D721Med (cell line): ENCODE measurements around the gene ZNF460.

Source experiments
- DNase-seq: peaks from one replicate; pipeline ENCODE4 v3.0.0; 2011; ENCODE audit warnings: low spot score; ENCODE audit not compliant: insufficient read length
- FAIRE-seq: peaks from 2 replicates; lab custom pipeline; 2011; peaks lifted over from hg19 to GRCh38; lab: Jason Lieb, UNC
- TF ChIP-seq, protein P1 (sequence below): IDR thresholded peaks from 2 replicates; pipeline ENCODE4 v1.5.1; 2012; ENCODE audit warnings: mild to moderate bottlenecking, control low read depth; ENCODE audit not compliant: insufficient read depth; ENCODE audit errors: missing control alignments

Gene ZNF460

DNA sequence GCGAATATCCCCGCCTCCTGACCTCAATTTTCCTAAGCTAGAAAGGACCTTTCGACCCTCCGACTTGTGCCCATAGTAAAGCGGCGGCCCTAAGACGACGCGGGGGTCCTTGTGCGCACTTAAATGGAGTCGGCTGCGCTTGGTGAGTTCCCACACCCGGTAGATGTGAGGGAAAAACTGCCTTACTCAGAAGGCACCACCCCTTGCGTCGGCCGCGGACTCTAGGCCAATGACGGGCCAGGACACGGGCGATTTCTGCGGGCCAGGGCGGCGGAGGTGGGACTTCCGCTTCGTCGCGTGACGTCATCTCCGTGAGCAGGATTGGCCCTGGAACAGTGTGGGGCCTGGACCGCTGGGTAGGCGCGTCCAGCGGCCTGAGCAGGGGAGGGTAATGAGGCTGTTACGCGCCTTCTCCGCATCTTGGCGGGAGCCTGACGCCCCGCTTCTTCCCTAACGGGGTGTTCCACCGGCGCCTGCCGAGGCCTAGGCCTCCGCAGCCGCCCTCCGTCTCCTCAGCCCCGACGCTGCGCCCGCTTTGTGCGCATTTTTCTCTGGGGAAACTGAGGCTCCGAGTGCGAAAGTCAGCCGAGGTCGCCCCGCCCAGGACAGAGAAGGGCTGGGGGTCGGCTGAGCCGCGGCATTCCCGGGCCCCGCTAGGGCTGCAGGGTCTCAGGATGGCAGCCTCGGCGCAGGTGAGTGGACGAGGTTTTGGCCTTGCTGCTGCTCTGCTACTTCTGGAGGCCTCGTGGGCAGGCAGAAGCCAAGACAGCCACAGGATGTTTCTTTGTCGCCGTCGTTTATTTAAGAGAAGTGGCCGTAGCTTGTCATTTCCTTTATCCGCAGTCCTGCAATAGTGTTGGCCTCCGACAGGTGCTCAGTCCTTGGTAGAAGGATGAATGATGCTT is 40.1 kb downstream of the ZNF460 start, which contains the start of gene ZNF543:
ZNF543 (plus strand) TSS at position 293 of the 905 bp plus-strand sequence; CDS start at position 675, 382 bp downstream.
- TF ChIP-seq, protein P1, sequence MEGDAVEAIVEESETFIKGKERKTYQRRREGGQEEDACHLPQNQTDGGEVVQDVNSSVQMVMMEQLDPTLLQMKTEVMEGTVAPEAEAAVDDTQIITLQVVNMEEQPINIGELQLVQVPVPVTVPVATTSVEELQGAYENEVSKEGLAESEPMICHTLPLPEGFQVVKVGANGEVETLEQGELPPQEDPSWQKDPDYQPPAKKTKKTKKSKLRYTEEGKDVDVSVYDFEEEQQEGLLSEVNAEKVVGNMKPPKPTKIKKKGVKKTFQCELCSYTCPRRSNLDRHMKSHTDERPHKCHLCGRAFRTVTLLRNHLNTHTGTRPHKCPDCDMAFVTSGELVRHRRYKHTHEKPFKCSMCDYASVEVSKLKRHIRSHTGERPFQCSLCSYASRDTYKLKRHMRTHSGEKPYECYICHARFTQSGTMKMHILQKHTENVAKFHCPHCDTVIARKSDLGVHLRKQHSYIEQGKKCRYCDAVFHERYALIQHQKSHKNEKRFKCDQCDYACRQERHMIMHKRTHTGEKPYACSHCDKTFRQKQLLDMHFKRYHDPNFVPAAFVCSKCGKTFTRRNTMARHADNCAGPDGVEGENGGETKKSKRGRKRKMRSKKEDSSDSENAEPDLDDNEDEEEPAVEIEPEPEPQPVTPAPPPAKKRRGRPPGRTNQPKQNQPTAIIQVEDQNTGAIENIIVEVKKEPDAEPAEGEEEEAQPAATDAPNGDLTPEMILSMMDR, result no peak
- DNase-seq (peak; percentile 94), FAIRE-seq (no peak)

- no peak for DNase-seq
- no peak for FAIRE-seq
- TF ChIP-seq, protein P1, result no peak
Measured at GRCh38 chr19:57321116-57321515, 40.8 kb downstream of the ZNF460 start.

GRCh38 chr19:57321751-57322150 is 41.5 kb downstream of the ZNF460 start:
- no peak for DNase-seq
- TF ChIP-seq, protein P1, result no peak
- no peak for FAIRE-seq

GRCh38 chr19:57324992-57325391 is 44.7 kb downstream of the ZNF460 start:
- no peak for DNase-seq
- FAIRE-seq, result no peak
- TF ChIP-seq, protein P1, result no peak

DNA sequence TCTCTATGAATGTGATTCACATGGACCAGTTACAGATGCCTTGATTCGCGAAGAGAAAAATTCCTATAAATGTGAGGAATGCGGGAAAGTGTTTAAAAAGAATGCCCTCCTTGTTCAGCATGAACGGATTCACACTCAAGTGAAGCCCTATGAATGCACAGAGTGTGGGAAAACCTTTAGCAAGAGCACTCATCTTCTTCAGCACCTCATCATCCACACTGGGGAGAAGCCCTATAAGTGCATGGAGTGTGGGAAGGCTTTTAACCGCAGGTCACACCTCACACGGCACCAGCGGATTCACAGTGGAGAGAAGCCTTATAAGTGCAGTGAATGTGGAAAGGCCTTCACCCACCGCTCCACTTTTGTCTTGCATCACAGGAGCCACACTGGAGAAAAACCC is 47.7 kb downstream of the ZNF460 start:
- FAIRE-seq (no peak), DNase-seq (no peak)
- TF ChIP-seq, protein P1, result no peak

DNA sequence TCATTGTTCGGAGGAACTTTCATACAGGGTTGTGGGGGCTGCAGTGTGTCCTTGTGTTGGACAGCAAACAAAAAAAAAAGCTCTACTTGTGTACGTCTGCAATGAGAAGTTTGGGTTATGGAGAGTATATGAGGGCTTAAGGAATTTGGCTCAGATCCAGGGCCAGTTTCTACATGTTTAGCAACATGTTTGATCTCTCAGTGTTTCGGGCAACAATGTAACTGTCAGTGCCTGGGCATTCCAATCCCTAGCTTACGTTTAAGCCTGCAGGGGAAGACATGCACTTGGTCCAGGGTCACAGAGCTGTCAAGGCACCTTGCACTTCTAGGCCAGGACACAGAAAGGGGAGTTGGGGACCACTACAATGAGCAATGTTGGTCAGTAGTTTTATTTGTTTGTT is 53.9 kb downstream of the ZNF460 start:
- TF ChIP-seq, protein P1, result no peak
- no peak for DNase-seq
- no peak for FAIRE-seq

GRCh38 chr19:57338877-57339276 is 58.6 kb downstream of the ZNF460 start:
- FAIRE-seq (no peak), DNase-seq (no peak)
- TF ChIP-seq, protein P1, result no peak
